GM12872 (cell line): ENCODE data around the gene ABLIM1.

Source experiments
- CTCF ChIP-seq: IDR thresholded peaks from 3 replicates; pipeline ENCODE4 v1.5.1; 2011; ENCODE audit warnings: low read depth, mild to moderate bottlenecking, low read length, moderate library complexity; ENCODE audit not compliant: insufficient read depth

ABLIM1 gene

GRCh38 chr10:114541797-114542160, 116.3 kb downstream of the ABLIM1 start:
- no peak for TF ChIP-seq CTCF

- TF ChIP-seq CTCF = no peak
Observed at GRCh38 chr10:114541081-114541796, 116.8 kb downstream of the ABLIM1 start.

- TF ChIP-seq CTCF = no peak
Observed at GRCh38 chr10:114540236-114540635, 117.8 kb downstream of the ABLIM1 start.

- no peak for TF ChIP-seq CTCF
Observed at GRCh38 chr10:114539623-114540022, 118.5 kb downstream of the ABLIM1 start.

- TF ChIP-seq CTCF = no peak
Observed at GRCh38 chr10:114538181-114538906, 119.7 kb downstream of the ABLIM1 start.

- TF ChIP-seq CTCF = no peak
Observed at GRCh38 chr10:114537736-114538135, 120.3 kb downstream of the ABLIM1 start.

- TF ChIP-seq CTCF = no peak
Observed at GRCh38 chr10:114534571-114534981, 123.5 kb downstream of the ABLIM1 start.
